ENCODE data around the gene HOXA1.
A peak's percentile ranks its signal among the peaks of the same experiment; 100 is the strongest.

Gene HOXA1
- total RNA-seq = 1.3 to 1.4 reads per million in 2 donors

- DNase-seq = peak; percentile 46
Measured at GRCh38 chr7:27095897-27096767, at the start of gene HOXA1. HOXA1 (minus strand) TSS chr7:27096000; CDS start chr7:27095912, 88 bp downstream.

DNA sequence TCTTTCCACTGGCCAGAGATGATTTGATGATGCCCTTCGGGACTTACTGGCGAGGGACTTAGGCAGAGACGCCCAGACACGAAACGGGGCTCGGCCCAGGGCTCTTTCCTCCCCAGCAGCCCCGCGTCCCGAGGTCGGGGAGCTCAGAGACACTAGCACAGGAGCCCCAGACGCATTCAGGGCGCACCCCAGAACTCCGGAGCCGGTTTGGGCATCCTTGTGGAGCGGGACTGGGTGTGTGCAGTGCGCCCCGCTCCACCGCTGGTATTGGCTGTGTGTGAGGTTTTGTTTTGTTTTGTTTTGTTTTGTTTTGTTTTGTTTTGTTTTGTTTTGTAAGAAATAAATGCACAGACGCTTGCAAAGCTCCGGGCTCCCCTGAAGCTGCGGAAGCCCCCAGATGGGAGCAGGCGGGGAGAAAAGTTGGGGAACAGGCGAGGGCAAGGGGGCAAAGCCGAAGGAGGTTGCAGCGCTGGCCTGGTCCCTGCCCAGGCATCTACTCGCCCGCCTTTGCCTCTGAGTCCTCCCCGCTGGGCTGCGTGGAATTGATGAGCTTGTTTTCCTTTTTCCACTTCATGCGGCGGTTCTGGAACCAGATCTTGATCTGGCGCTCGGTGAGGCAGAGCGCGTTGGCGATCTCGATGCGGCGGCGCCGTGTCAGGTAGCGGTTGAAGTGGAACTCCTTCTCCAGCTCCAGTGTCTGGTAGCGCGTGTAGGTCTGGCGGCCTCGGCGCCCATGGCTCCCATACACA, 49.5 kb upstream of the HOXA1 start:
- DNase-seq = no peak

DNA sequence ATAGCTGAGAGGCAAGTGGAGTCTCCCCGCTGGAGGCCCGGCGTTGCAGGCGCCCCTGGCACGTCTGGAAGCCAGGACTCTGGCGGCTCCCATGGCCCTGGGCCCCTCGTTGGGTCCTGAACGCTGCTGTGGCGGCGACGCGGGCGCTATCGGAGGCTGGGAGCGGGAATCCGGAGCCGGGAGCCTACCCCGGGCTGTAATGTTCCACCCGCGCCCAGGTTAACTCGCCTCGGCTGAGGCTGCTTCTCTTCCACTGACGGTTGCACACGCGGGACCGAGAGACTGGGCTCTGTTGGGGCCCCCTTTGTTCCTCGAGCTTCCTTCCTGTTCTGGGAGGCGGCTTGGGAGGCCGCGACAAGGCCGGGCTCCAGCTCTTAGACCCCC, 49.0 kb upstream of the HOXA1 start:
- DNase-seq = no peak

DNA sequence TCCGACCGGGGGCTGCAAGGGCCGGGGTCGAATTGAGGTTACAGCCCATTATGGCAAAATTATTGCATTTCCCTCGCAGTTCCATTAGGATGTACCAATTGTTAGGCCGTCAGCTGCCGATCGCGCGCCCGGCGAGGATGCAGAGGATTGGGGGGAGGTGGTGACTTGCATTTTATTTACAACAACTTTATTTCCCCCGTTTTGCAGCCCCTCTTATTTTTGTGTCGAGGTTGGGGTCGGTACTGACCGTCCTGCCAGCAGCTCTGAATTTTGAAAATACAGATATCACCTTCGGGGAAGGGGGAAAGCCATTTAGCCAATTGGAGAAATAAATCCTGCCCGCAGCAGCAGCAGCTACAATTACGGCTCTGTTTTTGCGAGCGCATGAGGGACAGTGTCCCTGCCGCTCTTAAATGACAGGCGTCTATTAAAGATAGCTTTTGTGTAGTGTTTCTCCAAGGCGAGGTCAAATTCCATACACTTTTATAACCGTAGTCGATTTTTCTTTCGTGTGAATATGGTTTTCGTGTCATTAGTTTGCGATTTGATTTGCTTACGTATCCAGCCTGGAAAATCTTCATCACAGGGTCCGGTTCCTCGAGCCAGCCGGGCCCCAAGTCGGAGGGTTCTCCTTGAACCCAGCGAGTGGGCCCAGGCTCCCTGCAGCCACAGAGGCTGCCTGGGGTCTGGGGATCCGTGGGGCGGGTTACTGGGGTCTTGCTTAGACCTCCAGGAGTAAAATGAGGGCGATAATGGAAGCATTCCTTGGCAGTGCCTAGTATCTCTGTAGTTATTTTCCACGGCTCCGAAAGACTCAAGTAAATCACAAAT, 48.4 kb upstream of the HOXA1 start:
- DNase-seq = no peak

DNA sequence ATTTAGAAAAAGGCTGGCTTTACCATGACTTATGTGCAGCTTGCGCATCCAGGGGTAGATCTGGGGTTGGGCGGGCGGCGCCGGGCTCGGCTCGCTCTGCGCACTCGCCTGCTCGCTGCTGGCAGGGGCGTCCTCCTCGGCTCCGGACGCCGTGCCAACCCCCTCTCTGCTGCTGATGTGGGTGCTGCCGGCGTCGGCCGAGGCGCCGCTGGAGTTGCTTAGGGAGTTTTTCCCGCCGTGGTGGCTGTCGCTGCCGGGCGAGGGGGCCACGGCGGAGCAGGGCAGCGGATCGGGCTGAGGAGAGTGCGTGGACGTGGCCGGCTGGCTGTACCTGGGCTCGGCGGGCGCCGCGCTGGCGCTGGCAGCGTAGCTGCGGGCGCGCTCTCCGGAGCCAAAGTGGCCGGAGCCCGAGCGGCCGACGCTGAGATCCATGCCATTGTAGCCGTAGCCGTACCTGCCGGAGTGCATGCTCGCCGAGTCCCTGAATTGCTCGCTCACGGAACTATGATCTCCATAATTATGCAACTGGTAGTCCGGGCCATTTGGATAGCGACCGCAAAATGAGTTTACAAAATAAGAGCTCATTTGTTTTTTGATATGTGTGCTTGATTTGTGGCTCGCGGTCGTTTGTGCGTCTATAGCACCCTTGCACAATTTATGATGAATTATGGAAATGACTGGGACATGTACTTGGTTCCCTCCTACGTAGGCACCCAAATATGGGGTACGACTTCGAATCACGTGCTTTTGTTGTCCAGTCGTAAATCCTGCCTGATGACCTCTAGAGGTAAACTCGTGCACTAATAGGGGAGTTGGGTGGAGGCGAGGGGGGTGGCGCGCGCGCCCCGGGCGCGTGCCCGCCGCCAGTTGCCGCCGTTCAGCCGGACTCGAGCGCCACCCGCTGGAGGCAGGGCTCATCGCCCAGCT, 47.5 kb upstream of the HOXA1 start, which contains the start of gene HOXA5:
HOXA5 (minus strand) TSS at position 659 of the 927 bp plus-strand sequence; CDS start at position 585, 74 bp downstream.
- DNase-seq = no peak

DNA sequence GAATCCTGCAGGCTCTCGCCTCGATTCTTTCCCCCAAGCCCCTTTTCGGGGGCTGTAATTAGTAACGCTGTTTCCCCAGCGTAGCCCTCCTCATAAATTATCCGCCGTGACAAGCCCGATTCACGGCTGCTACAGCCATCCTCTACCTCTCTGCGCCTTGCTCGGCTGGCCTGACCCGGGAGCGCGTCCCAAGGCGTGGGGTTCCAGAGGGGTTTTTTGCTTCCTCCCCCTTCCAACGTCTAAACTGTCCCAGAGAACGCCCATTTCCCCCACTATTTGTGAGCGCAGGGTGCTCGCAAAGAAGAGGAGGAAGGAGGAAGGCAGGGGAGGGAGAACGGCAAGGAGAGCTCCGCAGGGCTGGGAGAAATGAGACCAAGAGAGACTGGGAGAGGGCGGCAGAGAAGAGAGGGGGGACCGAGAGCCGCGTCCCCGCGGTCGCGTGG, 46.8 kb upstream of the HOXA1 start:
- no peak for DNase-seq

- DNase-seq = no peak
Measured at GRCh38 chr7:27141923-27142579, 46.3 kb upstream of the HOXA1 start.

DNA sequence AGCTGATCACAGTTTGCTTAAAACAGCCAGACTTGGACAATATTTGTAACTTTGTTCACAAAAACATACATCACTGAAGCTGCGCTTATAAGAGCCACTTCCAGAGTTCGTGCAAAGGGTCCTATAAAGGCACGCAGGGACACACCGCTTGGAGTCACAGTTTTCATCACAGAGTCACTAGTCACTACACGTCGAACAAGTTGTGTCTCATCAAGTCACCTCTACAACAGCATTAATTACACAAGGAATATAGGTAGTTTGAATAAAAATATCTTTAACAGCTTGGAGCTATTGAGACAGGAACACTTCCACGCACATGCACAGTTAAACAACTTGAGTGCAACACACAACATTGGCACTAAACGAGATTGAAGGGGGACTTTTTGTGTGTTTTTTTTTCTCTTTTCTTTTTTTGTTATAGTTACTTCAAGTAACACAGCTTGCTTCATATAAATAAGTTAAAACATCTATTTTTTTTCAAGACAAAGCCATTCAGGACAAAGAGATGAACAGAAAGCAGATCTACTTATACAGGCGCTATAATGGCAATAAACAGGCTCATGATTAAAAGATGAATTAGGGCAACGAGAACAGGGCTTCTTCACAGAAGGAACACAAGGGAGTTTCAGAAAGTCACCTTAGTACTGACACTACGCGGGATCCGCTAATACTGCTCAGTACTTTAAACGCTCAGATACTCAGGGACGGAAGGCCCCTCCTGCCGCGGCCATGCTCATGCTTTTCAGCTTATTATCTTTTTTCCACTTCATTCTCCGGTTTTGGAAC, 45.5 kb upstream of the HOXA1 start:
- no peak for DNase-seq

DNA sequence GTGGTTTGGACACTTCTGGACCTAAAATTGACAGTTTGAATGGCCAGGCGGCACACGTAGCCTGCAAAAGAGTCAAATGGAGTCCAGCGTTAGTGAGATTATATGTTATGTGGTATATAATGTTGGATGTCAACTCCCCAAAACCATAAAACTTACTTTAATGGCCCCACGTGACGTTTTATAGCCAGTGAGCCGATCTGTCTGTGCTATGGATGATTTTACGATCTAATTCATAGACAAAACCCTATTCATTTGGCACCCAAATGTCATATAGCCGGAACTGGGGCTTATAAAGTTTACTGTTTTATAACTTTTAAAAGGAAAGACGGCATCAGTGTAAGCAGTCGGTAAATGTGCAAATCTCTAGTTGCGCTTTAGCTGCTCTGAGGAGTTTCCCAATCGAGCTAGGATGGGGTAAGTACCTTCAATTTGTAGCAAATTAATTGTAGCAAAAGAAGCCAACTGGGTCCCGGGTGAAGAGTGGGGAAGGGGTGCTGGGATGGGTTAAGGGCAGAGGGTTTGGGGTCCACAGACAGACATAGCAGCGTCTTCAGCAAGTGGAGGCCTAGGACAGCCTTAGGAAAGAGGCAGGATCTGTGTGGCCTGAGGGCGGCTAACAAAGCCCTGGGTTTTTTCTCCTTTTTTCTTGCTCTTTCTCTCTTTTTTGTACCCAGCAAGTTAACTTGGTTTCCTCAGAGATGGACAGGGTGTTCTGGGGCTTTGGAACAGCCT, 44.5 kb upstream of the HOXA1 start:
- no peak for DNase-seq

DNA sequence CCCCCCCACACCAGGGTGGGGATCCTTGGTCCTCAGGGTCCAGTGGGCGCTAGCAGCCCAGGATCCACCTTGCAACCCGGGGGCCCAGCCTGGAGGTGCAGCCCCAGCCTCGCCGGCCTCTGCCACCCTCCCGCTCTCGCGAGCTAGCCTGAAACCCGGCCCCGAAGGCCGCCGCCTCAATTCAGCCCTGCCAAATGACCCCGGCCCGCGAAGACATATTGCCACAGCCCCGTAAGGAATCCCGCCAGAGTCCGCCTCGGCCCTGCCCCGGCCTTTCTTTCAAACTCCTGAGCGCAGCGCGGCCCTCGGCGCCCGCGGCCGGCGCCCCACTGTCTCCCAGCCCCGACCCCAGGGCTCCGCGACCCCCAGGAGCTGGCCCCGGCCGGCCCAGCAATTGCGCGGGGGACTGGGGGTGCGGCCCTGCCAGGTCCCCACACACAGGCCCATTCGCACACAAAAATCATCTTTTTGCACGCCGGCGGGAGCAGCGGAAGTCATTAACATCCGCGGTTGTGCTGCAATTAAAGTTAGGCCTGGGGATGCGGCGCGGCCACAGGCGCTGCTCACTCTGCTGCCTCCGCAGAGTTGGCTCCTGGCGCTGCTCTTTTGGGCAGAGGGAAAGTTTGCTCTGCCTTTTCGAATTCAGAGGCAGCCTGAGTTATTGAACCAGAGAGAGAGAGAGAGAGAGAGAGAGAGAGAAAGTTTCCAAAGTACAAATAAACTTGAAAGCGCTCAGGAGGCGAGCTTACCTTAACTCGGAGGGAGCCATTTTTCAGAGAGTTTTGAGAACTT, 43.7 kb upstream of the HOXA1 start:
- no peak for DNase-seq

DNA sequence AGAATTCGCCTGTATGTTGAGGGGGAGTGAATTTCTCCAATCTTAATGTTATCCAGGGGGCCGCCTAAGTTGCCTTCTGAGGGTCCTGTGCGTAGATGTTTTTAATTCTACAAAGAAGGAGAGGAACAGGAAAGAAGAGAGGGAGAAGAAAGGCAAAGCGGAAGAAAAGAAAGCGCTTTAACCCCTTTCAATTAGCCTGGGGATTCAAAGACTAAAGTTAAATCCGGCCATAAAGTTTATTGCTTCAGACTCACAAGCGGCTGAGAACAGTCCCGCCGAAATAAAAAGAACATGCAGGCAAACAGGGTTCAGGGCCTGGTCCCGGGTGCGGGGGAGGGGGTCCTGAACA, 43.2 kb upstream of the HOXA1 start:
- no peak for DNase-seq

GRCh38 chr7:27138472-27138871, 42.7 kb upstream of the HOXA1 start:
- DNase-seq = no peak

GRCh38 chr7:27137640-27138315, 42.0 kb upstream of the HOXA1 start:
- DNase-seq = no peak

DNA sequence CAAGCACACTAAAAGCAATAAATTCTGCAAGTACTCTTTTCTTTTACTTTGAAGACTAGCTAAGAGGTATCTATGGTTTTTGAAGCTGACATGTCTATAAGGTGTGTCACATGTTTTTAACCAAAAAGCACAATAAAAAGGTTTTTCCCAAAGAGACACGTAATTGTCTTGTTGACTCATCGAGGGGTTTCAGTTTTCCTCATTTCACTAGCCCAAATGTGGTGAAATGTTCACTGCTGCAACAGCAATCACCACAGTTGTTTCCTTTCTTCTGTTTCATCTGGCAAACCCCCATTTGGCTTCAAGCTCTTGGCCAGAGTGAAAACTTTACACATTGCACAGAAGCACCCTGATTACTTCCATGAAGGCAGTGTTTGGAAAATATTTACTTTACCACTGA, 38.6 kb upstream of the HOXA1 start:
- DNase-seq = no peak

- DNase-seq = no peak
Measured at GRCh38 chr7:27133409-27134231, 37.8 kb upstream of the HOXA1 start.

- DNase-seq = no peak
Measured at GRCh38 chr7:27132978-27133377, 37.2 kb upstream of the HOXA1 start.

DNA sequence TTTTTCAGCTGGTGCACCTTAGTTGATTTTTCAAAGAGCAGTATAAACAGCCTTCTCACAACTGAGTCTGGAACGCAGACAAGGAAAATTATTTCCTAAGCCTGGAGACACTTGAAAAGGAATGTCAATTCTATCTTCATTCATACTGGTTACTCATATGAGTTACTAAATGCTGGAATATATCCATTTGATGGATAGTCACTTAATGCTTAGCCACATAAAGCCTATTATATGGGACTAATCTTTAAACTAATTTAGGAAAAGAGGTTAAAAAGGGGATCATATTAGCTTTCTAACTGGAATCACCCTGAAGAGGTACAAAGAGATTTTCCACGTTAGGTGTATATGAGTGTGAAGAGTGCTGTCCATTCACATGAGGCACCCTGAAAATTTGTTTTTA, 36.4 kb upstream of the HOXA1 start:
- no peak for DNase-seq
